A549 (cell line): Measurements from ENCODE around the gene CSAD.

Source experiments
- BHLHE40 ChIP-seq: IDR thresholded peaks from 2 replicates; pipeline ENCODE4 v1.6.1; 2012; ENCODE audit warnings: low read depth, low read length, inconsistent platforms
- CHD4 ChIP-seq: fragments of 200-600 bp; sonication (generic); IDR thresholded peaks from 2 replicates; pipeline ENCODE4 v1.6.1; 2016; ENCODE audit warnings: antibody characterized with exemption, mild to moderate bottlenecking, borderline replicate concordance
- CTCF ChIP-seq: fragments of >200 bp; sonication (Bioruptor Twin); formaldehyde crosslinking; IDR thresholded peaks from 3 replicates; pipeline ENCODE4 v1.5.1; 2016
- EP300 ChIP-seq, 2 experiments: fragments of >200 bp; sonication (Bioruptor Twin); formaldehyde crosslinking; IDR thresholded peaks; 2 replicates in 1 of 2; 3 replicates in 1 of 2; pipeline ENCODE4 v1.6.1; 2016 to 2017
- HOXB5 ChIP-seq: fragments of 250-450 bp; sonication (Bioruptor Pico); IDR thresholded peaks from 2 replicates; pipeline ENCODE4 v1.5.0; 2020; ENCODE audit warnings: mild to moderate bottlenecking, moderate library complexity
- MAX ChIP-seq: IDR thresholded peaks from 2 replicates; pipeline ENCODE4 v1.6.1; 2012
- POLR2A ChIP-seq: IDR thresholded peaks from 2 replicates; pipeline ENCODE4 v1.6.1; 2012; ENCODE audit warnings: mild to moderate bottlenecking, low read length
- POLR2AphosphoS2 ChIP-seq: conservative IDR thresholded peaks from 2 replicates; pipeline ENCODE4 v1.6.1; 2012; ENCODE audit warnings: low read length, improper control_type of control experiment, inconsistent platforms
- RARB ChIP-seq: fragments of 250-450 bp; sonication (Bioruptor Pico); IDR thresholded peaks from 2 replicates; pipeline ENCODE4 v1.8.0; 2021; ENCODE audit warnings: mild to moderate bottlenecking, moderate library complexity
- SREBF2 ChIP-seq: fragments of 450-650 bp; IDR thresholded peaks from 2 replicates; pipeline ENCODE4 v1.6.1; 2014; ENCODE audit warnings: mild to moderate bottlenecking, moderate library complexity
- TF ChIP-seq, protein P1 (sequence below): fragments of 450-650 bp; IDR thresholded peaks from 2 replicates; pipeline ENCODE4 v1.6.1; 2014; ENCODE audit warnings: antibody characterized with exemption

DNA sequence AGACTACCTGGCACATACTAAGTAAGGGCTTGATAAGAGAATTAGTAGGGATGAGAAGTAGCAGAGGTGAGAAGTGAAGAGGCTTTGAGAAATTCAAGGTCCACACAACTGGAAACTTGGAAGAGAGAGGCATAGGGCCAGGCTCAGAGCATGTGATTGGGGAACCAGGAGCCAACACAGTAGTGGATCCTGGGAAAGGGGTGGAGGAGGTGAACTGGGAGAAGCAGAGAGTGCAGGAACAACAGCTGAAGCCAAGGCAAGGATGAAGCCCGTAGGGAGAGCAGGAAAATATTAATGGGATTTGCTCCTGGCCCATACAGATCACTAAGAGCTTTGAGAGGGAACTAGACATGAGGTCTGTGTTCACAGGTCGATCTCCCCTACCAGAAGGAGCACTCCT lies 27.7 kb upstream of the CSAD start:
- TF ChIP-seq MAX (no peak), CTCF (no peak), SREBF2 (no peak), RARB (CRISPR knock-in tag) (no peak), POLR2A (no peak), POLR2AphosphoS2 (no peak), EP300 (IDR thresholded peaks at IDR 0.05) (no peak), HOXB5 (CRISPR knock-in tag) (no peak), BHLHE40 (no peak), CHD4 (no peak)
- TF ChIP-seq, protein P1, sequence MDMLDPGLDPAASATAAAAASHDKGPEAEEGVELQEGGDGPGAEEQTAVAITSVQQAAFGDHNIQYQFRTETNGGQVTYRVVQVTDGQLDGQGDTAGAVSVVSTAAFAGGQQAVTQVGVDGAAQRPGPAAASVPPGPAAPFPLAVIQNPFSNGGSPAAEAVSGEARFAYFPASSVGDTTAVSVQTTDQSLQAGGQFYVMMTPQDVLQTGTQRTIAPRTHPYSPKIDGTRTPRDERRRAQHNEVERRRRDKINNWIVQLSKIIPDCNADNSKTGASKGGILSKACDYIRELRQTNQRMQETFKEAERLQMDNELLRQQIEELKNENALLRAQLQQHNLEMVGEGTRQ: no peak
